BLaER1 (cell line): ENCODE data around the gene CITED1.

ENCODE experiments used
- H3K27ac ChIP-seq: shearing (Covaris generic); formaldehyde crosslinking; 2 replicates; pipeline ENCODE4 v1.8.1; 2022
- H3K27me3 ChIP-seq: shearing (Covaris generic); formaldehyde crosslinking; 2 replicates; pipeline ENCODE4 v1.8.1; 2022
- H3K36me3 ChIP-seq: shearing (Covaris generic); formaldehyde crosslinking; 2 replicates; pipeline ENCODE4 v1.8.1; 2022
- H3K4me1 ChIP-seq: shearing (Covaris generic); formaldehyde crosslinking; 2 replicates; pipeline ENCODE4 v1.8.1; 2022
- H3K4me2 ChIP-seq: shearing (Covaris generic); formaldehyde crosslinking; 2 replicates; pipeline ENCODE4 v1.8.1; 2022
- H3K4me3 ChIP-seq: shearing (Covaris generic); formaldehyde crosslinking; 2 replicates; pipeline ENCODE4 v1.8.1; 2022
- H3K9ac ChIP-seq: shearing (Covaris generic); formaldehyde crosslinking; 2 replicates; pipeline ENCODE4 v1.8.1; 2022
- H3K9me3 ChIP-seq: shearing (Covaris generic); formaldehyde crosslinking; 2 replicates; pipeline ENCODE4 v1.8.1; 2022
- H4K20me1 ChIP-seq: shearing (Covaris generic); formaldehyde crosslinking; 2 replicates; pipeline ENCODE4 v1.8.1; 2022
- Cebpa-rat ChIP-seq: shearing (Covaris generic); IDR thresholded peaks from 2 replicates; pipeline ENCODE4 v1.8.1; 2022

Gene CITED1

DNA sequence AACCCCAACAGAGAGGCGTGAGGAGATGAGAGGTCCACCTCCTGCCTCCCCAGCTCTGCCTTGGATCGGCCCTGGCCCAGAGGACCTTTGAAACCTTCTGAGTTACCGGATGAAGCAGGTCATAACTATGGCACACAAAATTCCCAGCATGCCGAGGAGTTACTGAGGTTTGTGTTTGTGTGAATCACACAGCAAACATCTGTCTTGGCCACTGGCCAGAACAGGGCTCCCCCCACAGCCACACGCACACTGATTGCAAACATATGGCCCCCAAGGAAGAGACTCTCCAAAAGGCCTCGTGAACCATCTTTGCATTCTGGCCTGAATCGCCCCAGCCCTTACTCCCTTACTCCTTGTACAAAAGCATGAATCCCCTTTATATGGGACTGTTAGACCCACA is 47.5 kb downstream of the CITED1 start:
- Histone ChIP-seq H3K9me3 (no peaks in the 10 kb centered on the region), H3K9ac (no peak overlapping the region), H3K4me3 (no peak overlapping the region), H3K4me1 (peaks cover 5% of the 10 kb centered on the region), H4K20me1 (0 out of 2 replicates have a peak, but pooled peaks cover 11% of the 10 kb centered on the region), H3K36me3 (no peaks in the 10 kb centered on the region), H3K4me2 (no peak overlapping the region), H3K27ac (no peak overlapping the region), H3K27me3 (no peaks in the 10 kb centered on the region)
- no peak for TF ChIP-seq Cebpa-rat

DNA sequence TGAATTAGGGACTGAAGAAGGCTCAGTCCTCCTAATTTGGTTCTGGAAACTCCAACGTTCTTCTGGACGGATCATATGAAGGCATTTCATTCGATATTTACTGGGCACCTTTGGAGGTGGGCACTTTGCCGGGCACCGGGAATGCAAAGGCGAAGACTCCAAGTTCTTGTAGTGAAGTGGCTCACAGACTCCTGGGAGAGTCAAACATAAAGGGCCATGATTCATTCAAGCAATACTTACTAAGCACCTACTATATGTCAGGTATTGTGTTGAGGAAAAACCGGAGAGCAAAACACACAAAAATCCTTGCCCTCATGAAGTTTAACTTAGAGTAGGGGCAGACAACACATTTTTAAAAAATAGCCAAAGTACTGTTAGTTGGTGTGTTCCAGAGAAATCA is 49.9 kb downstream of the CITED1 start:
- no peaks in the 10 kb centered on the region for H3K27me3 ChIP-seq
- TF ChIP-seq Cebpa-rat, result no peak
- no peaks in the 10 kb centered on the region for H3K4me1 ChIP-seq
- no peak overlapping the region for H3K4me2 ChIP-seq
- H3K27ac ChIP-seq, result no peak overlapping the region
- H3K9me3 ChIP-seq, result no peaks in the 10 kb centered on the region
- H3K4me3 ChIP-seq, result no peak overlapping the region
- no peaks in the 10 kb centered on the region for H4K20me1 ChIP-seq
- no peak overlapping the region for H3K9ac ChIP-seq
- H3K36me3 ChIP-seq, result no peaks in the 10 kb centered on the region

DNA sequence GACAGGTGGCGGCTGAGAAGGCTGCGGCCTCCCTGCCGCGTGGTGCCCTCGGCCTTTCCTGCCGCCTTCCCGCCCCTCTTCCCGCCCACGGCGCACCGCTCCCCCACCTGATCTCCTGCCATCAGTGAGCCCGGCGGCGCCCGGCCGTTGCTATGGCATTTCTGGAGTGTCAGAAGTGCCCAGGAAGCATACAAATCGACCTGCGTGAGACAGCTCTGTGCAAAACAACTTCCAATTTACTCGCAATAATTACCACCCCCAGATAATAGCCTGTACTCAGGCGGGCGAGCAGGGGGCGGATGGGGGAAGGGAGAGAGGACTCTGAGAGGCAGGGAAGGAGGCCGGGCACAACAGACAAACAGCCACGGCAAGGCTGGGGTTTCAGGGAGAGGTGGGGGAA is 50.3 kb downstream of the CITED1 start:
- TF ChIP-seq Cebpa-rat, result no peak
- no peaks in the 10 kb centered on the region for H4K20me1 ChIP-seq
- no peaks in the 10 kb centered on the region for H3K27me3 ChIP-seq
- no peak overlapping the region for H3K9ac ChIP-seq
- H3K4me1 ChIP-seq, result no peaks in the 10 kb centered on the region
- H3K27ac ChIP-seq, result no peak overlapping the region
- H3K4me2 ChIP-seq, result no peak overlapping the region
- H3K9me3 ChIP-seq, result no peaks in the 10 kb centered on the region
- no peak overlapping the region for H3K4me3 ChIP-seq
- no peaks in the 10 kb centered on the region for H3K36me3 ChIP-seq

DNA sequence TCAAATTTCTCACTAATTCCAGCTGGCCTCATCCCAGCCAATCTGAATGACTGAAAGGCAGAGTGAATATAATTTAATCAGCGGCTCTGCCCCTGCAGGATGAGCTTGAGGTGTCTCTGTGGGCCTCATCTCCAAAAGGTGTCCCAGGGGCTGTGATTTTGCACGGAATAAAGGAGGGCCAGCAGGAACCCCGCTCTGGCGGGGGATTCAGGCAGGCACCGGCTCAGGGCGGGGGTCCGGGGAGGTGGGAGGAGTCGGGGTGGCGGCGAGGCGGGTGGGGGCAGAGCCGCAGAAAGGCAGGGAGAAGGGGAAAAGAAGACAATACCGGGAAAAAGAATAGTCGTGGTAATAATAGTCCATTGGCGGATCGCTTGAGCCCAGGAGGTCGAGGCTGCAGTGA is 50.9 kb downstream of the CITED1 start:
- H3K9ac ChIP-seq, result no peak overlapping the region
- H3K4me3 ChIP-seq, result no peak overlapping the region
- H3K4me2 ChIP-seq, result no peak overlapping the region
- H3K9me3 ChIP-seq, result no peaks in the 10 kb centered on the region
- no peaks in the 10 kb centered on the region for H4K20me1 ChIP-seq
- no peak overlapping the region for H3K27ac ChIP-seq
- no peak for TF ChIP-seq Cebpa-rat
- no peaks in the 10 kb centered on the region for H3K4me1 ChIP-seq
- no peaks in the 10 kb centered on the region for H3K27me3 ChIP-seq
- H3K36me3 ChIP-seq, result no peaks in the 10 kb centered on the region

DNA sequence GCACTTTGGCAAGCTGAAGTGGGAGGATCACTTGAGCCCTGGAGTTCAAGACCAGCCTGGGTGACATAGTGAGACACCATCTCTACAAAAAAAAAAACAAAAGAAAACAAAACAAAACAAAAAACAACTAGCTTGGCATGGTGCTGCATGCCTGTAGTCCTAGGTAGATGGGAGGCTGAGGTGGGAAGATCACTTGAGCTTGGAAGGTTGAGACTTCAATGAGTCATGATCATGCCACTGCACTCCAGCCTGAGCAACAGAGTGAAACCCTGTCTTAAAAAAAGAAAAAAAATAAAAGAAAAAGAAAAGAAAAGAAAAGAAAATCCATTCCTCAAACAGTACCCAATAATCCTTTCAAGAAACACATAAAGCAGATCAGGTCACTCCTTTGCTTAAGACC is 52.0 kb downstream of the CITED1 start:
- Histone ChIP-seq H3K27ac (no peak overlapping the region), H3K4me1 (no peaks in the 10 kb centered on the region), H4K20me1 (no peaks in the 10 kb centered on the region), H3K4me3 (no peak overlapping the region), H3K36me3 (no peaks in the 10 kb centered on the region), H3K9me3 (no peaks in the 10 kb centered on the region), H3K4me2 (no peak overlapping the region), H3K27me3 (no peaks in the 10 kb centered on the region), H3K9ac (no peak overlapping the region)
- no peak for TF ChIP-seq Cebpa-rat
